ENCODE measurements around the gene C1QA.
"Not testable (repeated sequence)": the region's sequence is repeated elsewhere in the genome, so short reads cannot be mapped to it uniquely, and the experiment has no call there.

C1QA gene

GRCh38 chr1:22662986-22663408, 26.6 kb downstream of the C1QA start:
- TF ChIP-seq Cebpa-rat (IDR thresholded peaks at IDR 0.05): no peak
- Histone ChIP-seq H3K4me3 (no peak overlapping the region), H3K4me1 (peaks cover 0 to 30% (median 0%) of the 10 kb centered on the region in 10 experiments; a peak in 4 of 20 replicates), H3K27ac (no peak overlapping the region), H4K20me1 (peaks cover 0 to 58% (median 0%) of the 10 kb centered on the region in 11 experiments; a peak in 8 of 22 replicates), H3K4me2 (no peak overlapping the region), H3K36me3 (peaks cover 0 to 46% (median 0%) of the 10 kb centered on the region in 11 experiments; a peak in 6 of 22 replicates), H3K9me3 (replicated peaks in 1 of 11) (no peaks in the 10 kb centered on the region), H3K27me3 (no peaks in the 10 kb centered on the region), H3K9ac (no peak overlapping the region)

GRCh38 chr1:22665752-22666151, 29.3 kb downstream of the C1QA start:
- H4K20me1 ChIP-seq: peaks cover 0 to 31% (median 0%) of the 10 kb centered on the region in 11 experiments; a peak in 8 of 22 replicates
- H3K4me3 ChIP-seq: no peak overlapping the region
- TF ChIP-seq Cebpa-rat (IDR thresholded peaks at IDR 0.05): no peak
- no peak overlapping the region for H3K27ac ChIP-seq
- H3K9ac ChIP-seq: no peak overlapping the region
- peaks cover 0 to 18% (median 0%) of the 10 kb centered on the region in 11 experiments; a peak in 6 of 22 replicates for H3K36me3 ChIP-seq
- no peaks in the 10 kb centered on the region for H3K27me3 ChIP-seq
- H3K9me3 ChIP-seq (replicated peaks in 1 of 11): no peaks in the 10 kb centered on the region
- no peak overlapping the region for H3K4me2 ChIP-seq
- H3K4me1 ChIP-seq: peaks cover 0 to 8% (median 0%) of the 10 kb centered on the region in 10 experiments; a peak in 5 of 20 replicates

- Histone ChIP-seq H3K9ac (no peak overlapping the region), H3K27ac (no peak overlapping the region), H3K4me3 (no peak overlapping the region), H3K4me1 (peaks cover 0 to 8% (median 0%) of the 10 kb centered on the region in 10 experiments; a peak in 4 of 20 replicates), H4K20me1 (peaks cover 0 to 24% (median 0%) of the 10 kb centered on the region in 11 experiments; a peak in 8 of 22 replicates), H3K36me3 (peaks cover 0 to 12% (median 0%) of the 10 kb centered on the region in 11 experiments; a peak in 5 of 22 replicates), H3K27me3 (no peaks in the 10 kb centered on the region), H3K9me3 (replicated peaks in 1 of 11) (no peaks in the 10 kb centered on the region), H3K4me2 (no peak overlapping the region)
- no peak for TF ChIP-seq Cebpa-rat (IDR thresholded peaks at IDR 0.05)
These were observed 30.0 kb downstream of the C1QA start for GRCh38 chr1:22666412-22666811.

- H3K4me1 ChIP-seq; H3K36me3 ChIP-seq; H3K9me3 ChIP-seq (replicated peaks in 1 of 11); H3K4me3 ChIP-seq; H3K9ac ChIP-seq; H3K27ac ChIP-seq; H3K27me3 ChIP-seq; H4K20me1 ChIP-seq: not testable (repeated sequence)
- peak overlapping the region in 1 of 11 experiments; percentile 25; a peak in 1 of 22 replicates for H3K4me2 ChIP-seq
These were observed 32.4 kb downstream of the C1QA start for GRCh38 chr1:22668840-22669239.

- Histone ChIP-seq H4K20me1 (peaks cover 0 to 9% (median 0%) of the 10 kb centered on the region in 11 experiments; a peak in 3 of 22 replicates), H3K4me1 (peaks cover 0 to 8% (median 0%) of the 10 kb centered on the region in 10 experiments; a peak in 4 of 20 replicates), H3K27me3 (no peaks in the 10 kb centered on the region), H3K27ac (no peak overlapping the region), H3K9ac (no peak overlapping the region), H3K4me2 (no peak overlapping the region), H3K36me3 (no peaks in the 10 kb centered on the region), H3K4me3 (no peak overlapping the region), H3K9me3 (replicated peaks in 1 of 11) (no peaks in the 10 kb centered on the region)
- TF ChIP-seq Cebpa-rat (IDR thresholded peaks at IDR 0.05): no peak
These were observed 34.0 kb downstream of the C1QA start for GRCh38 chr1:22670352-22670975.

GRCh38 chr1:22671999-22672398, 35.6 kb downstream of the C1QA start:
- no peaks in the 10 kb centered on the region for H3K36me3 ChIP-seq
- peaks cover 0 to 10% (median 0%) of the 10 kb centered on the region in 11 experiments; a peak in 3 of 22 replicates for H4K20me1 ChIP-seq
- no peaks in the 10 kb centered on the region for H3K9me3 ChIP-seq (replicated peaks in 1 of 11)
- H3K27ac ChIP-seq: no peak overlapping the region
- no peak overlapping the region for H3K4me3 ChIP-seq
- peaks cover 0 to 8% (median 0%) of the 10 kb centered on the region in 10 experiments; a peak in 4 of 20 replicates for H3K4me1 ChIP-seq
- H3K9ac ChIP-seq: no peak overlapping the region
- H3K4me2 ChIP-seq: no peak overlapping the region
- no peaks in the 10 kb centered on the region for H3K27me3 ChIP-seq
- TF ChIP-seq Cebpa-rat (IDR thresholded peaks at IDR 0.05): no peak

- H3K4me2 ChIP-seq: no peak overlapping the region
These were observed 37.3 kb downstream of the C1QA start for GRCh38 chr1:22673486-22674409.

GRCh38 chr1:22674410-22674749, 38.0 kb downstream of the C1QA start:
- Histone ChIP-seq H3K27me3 (no peaks in the 10 kb centered on the region), H3K4me2 (no peak overlapping the region), H3K4me3 (no peak overlapping the region), H3K9ac (no peak overlapping the region), H3K27ac (no peak overlapping the region), H3K36me3 (no peaks in the 10 kb centered on the region), H3K9me3 (replicated peaks in 1 of 11) (no peaks in the 10 kb centered on the region), H3K4me1 (0 out of 20 replicates have a peak, but pooled peaks cover 0 to 5% (median 0%) of the 10 kb centered on the region in 10 experiments), H4K20me1 (peaks cover 0 to 10% (median 0%) of the 10 kb centered on the region in 11 experiments; a peak in 2 of 22 replicates)
- TF ChIP-seq Cebpa-rat (IDR thresholded peaks at IDR 0.05): no peak

More at GRCh38 chr1:22673486-22674409, 37.3 kb downstream of the C1QA start:
- H3K27ac ChIP-seq: no peak overlapping the region
- H3K9ac ChIP-seq: no peak overlapping the region
- H3K36me3 ChIP-seq: no peaks in the 10 kb centered on the region
- peaks cover 0 to 5% (median 0%) of the 10 kb centered on the region in 10 experiments; a peak in 4 of 20 replicates for H3K4me1 ChIP-seq
- H4K20me1 ChIP-seq: peaks cover 0 to 10% (median 0%) of the 10 kb centered on the region in 11 experiments; a peak in 2 of 22 replicates
- H3K27me3 ChIP-seq: no peaks in the 10 kb centered on the region
- no peak overlapping the region for H3K4me3 ChIP-seq
- H3K9me3 ChIP-seq (replicated peaks in 1 of 11): no peaks in the 10 kb centered on the region
- no peak for TF ChIP-seq Cebpa-rat (IDR thresholded peaks at IDR 0.05)

- not testable (repeated sequence) for H3K27ac ChIP-seq
These were observed 39.7 kb downstream of the C1QA start for GRCh38 chr1:22676151-22676550.

More at GRCh38 chr1:22676151-22676550, 39.7 kb downstream of the C1QA start:
- H3K36me3 ChIP-seq; H3K4me2 ChIP-seq; H3K4me3 ChIP-seq; H3K9me3 ChIP-seq (replicated peaks in 1 of 11); H3K4me1 ChIP-seq; H3K27me3 ChIP-seq; H4K20me1 ChIP-seq; H3K9ac ChIP-seq: not testable (repeated sequence)
